Lower leg skin (tissue), 4 donors: ENCODE results near the gene TNNT1. TPM values are rescaled to one million over a fixed set of nuclear protein-coding genes. Genes with fewer than 3 reads are reported as not detected.

Experiments used
- DNase-seq, 2 donors: peaks; one replicate each; pipeline ENCODE4 v3.0.0-alpha.2; 2019; ENCODE audit warnings: low spot score in 2 of 2
- H3K4me3 ChIP-seq: fragments of 200-600 bp; sonication (generic); 2 replicates; pipeline ENCODE4 v1.5.1; 2017; ENCODE audit warnings: mild to moderate bottlenecking, low read depth; ENCODE audit not compliant: poor library complexity, severe bottlenecking
- POLR2A ChIP-seq, 2 donors: fragments of 450-650 bp; IDR thresholded peaks; one replicate each; pipeline ENCODE4 v1.6.1; 2016 to 2017; ENCODE audit warnings: antibody characterized with exemption in 2 of 2, mild to moderate bottlenecking in 1 of 2, moderate library complexity in 1 of 2
- WGBS, 2 donors: methylation state at CpG; one replicate each; pipeline ENCODE4 v1.1.5; 2018; 5-methylcytosine and 5-hydroxymethylcytosine counted together
- intact Hi-C: fragments of 100-400 bp; cut with DNase I; formaldehyde crosslinking; loops from one replicate; pipeline ENCODE4 v1.15.0; 2023; ENCODE audit warnings: low total_unique reads
- total RNA-seq, 4 donors: library from RNA; depleted of rRNA; stranded (reverse); fragments of >200 nt; gene quantifications; one replicate each; pipeline ENCODE4 v1.1.0, GENCODE V29; 2016
- TF ChIP-seq, protein P1 (sequence below), 3 donors: fragments of 450-650 bp; IDR thresholded peaks; one replicate each; pipeline ENCODE4 v1.5.1; 2016; ENCODE audit warnings: antibody characterized with exemption in 3 of 3, mild to moderate bottlenecking in 3 of 3, moderate library complexity in 2 of 3

Gene TNNT1
- total RNA-seq, 4 donors from 2014 or later, result 24.0 to 56.1 (median 42.6) TPM

- TF ChIP-seq, protein P1, sequence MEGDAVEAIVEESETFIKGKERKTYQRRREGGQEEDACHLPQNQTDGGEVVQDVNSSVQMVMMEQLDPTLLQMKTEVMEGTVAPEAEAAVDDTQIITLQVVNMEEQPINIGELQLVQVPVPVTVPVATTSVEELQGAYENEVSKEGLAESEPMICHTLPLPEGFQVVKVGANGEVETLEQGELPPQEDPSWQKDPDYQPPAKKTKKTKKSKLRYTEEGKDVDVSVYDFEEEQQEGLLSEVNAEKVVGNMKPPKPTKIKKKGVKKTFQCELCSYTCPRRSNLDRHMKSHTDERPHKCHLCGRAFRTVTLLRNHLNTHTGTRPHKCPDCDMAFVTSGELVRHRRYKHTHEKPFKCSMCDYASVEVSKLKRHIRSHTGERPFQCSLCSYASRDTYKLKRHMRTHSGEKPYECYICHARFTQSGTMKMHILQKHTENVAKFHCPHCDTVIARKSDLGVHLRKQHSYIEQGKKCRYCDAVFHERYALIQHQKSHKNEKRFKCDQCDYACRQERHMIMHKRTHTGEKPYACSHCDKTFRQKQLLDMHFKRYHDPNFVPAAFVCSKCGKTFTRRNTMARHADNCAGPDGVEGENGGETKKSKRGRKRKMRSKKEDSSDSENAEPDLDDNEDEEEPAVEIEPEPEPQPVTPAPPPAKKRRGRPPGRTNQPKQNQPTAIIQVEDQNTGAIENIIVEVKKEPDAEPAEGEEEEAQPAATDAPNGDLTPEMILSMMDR (IDR thresholded peaks at IDR 0.05), result no peak
- no peak for TF ChIP-seq POLR2A (IDR thresholded peaks at IDR 0.05)
- 24 to 37% methylated on average over 15 of the region's 15 CpGs for WGBS, 2 donors
- peak; percentile 84 to 93 for DNase-seq
- intact Hi-C loops, result no loop called here
- no peak overlapping the region for H3K4me3 ChIP-seq
Observed at GRCh38 chr19:55189403-55189835, 40.4 kb upstream of the TNNT1 start.

DNA sequence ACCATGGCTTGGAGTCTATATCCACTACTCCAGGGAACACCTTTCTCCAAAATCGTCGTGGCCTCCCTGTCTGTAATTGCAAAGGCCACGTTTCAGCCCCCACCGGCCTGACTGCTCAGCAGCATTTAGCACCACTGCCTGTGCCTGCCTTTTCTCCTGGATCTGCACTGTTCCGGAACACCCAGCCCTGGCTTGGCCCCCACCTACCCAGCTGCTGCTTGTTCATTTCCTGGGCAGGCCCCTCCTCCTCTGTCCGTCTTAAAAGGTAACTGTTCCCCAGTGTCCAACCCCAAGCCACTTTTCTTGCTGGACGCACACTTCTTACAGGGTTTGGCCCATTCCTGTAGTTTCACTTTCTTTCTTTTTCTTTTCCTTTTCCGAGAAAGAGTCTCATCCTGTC is 39.6 kb upstream of the TNNT1 start:
- no peak for DNase-seq
- intact Hi-C loops, result no loop called here
- H3K4me3 ChIP-seq, result no peak overlapping the region
- WGBS, 2 donors, result 56 to 59% methylated on average over 8 of the region's 8 CpGs
- TF ChIP-seq, protein P1 (IDR thresholded peaks at IDR 0.05), result no peak
- no peak for TF ChIP-seq POLR2A (IDR thresholded peaks at IDR 0.05)

GRCh38 chr19:55186080-55186479 is 37.1 kb upstream of the TNNT1 start:
- no peak for TF ChIP-seq POLR2A (IDR thresholded peaks at IDR 0.05)
- TF ChIP-seq, protein P1 (IDR thresholded peaks at IDR 0.05), result no peak
- DNase-seq, result no peak
- intact Hi-C loops, result no loop called here
- no peak overlapping the region for H3K4me3 ChIP-seq
- WGBS, 2 donors, result 76 to 87% methylated on average over 12 of the region's 12 CpGs

DNA sequence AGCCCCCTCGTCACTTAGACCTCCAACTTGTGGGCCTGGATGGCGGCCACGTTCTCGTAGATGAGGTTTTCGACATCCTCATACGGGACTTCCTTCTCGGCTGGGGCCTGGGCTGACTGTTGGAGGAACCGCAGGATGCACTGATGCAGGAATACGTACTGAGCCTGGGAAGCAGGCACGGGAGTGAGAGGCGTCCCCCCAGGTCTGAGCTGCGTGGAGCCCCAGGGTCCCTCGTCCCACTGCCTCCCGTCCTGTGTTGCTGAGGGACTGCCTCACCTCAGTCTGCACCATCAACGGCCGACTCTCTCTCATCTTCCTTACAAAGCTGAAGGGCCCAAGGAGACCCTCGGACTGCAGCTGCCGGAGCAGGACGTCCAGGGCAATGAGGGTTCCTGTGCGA is 32.7 kb upstream of the TNNT1 start:
- intact Hi-C loops, result no loop called here
- no peak overlapping the region for H3K4me3 ChIP-seq
- no peak for TF ChIP-seq POLR2A (IDR thresholded peaks at IDR 0.05)
- TF ChIP-seq, protein P1 (IDR thresholded peaks at IDR 0.05), result no peak
- DNase-seq, result no peak
- WGBS, 2 donors, result 72 to 77% methylated on average over 19 to 20 of the region's 20 CpGs

GRCh38 chr19:55179606-55180484 is 30.8 kb upstream of the TNNT1 start, which contains the start of gene SYT5:
SYT5 (minus strand) TSS chr19:55180289; CDS start chr19:55179041, 1,248 bp downstream.
- no peak within 1 kb of the TSS for H3K4me3 ChIP-seq
- intact Hi-C loops, result no loop called here
- WGBS, 2 donors, result 1 to 3% methylated on average over 54 to 63 of the region's 68 CpGs
- TF ChIP-seq, protein P1 (IDR thresholded peaks at IDR 0.05), result no peak
- TF ChIP-seq POLR2A (IDR thresholded peaks at IDR 0.05), result no peak
- DNase-seq, result no peak
